ENCODE results near the gene BPIFA2. TPM values are rescaled to one million over a fixed set of nuclear protein-coding genes. Genes with fewer than 3 reads are reported as not detected.

Gene BPIFA2
- total RNA-seq, 4 donors from 2014 or later = not detected

GRCh38 chr20:33139467-33139866 is 28.5 kb upstream of the BPIFA2 start:
- DNase-seq (ENCODE audit: low spot score) (no peak), ATAC-seq (ENCODE audit: low FRiP score) (peak; percentile 21)
- TF ChIP-seq CTCF (IDR thresholded peaks at IDR 0.05) = no peak

- no peak for TF ChIP-seq CTCF (IDR thresholded peaks at IDR 0.05)
- ATAC-seq (ENCODE audit: low FRiP score) = no peak
Observed at GRCh38 chr20:33145521-33145920, 22.4 kb upstream of the BPIFA2 start.

GRCh38 chr20:33147299-33147698 is 20.7 kb upstream of the BPIFA2 start:
- DNase-seq (ENCODE audit: low spot score) = no peak
- TF ChIP-seq CTCF (IDR thresholded peaks at IDR 0.05) = no peak
- no peak for ATAC-seq (ENCODE audit: low FRiP score)

More at GRCh38 chr20:33145521-33145920, 22.4 kb upstream of the BPIFA2 start:
- no peak for DNase-seq (ENCODE audit: low spot score)

- no peak for DNase-seq (ENCODE audit: low spot score)
- no peak for ATAC-seq (ENCODE audit: low FRiP score)
- TF ChIP-seq CTCF (IDR thresholded peaks at IDR 0.05) = no peak
Observed at GRCh38 chr20:33148040-33148439, 19.9 kb upstream of the BPIFA2 start.

GRCh38 chr20:33154252-33154651 is 13.7 kb upstream of the BPIFA2 start:
- ATAC-seq (ENCODE audit: low FRiP score) (no peak), DNase-seq (ENCODE audit: low spot score) (no peak)
- TF ChIP-seq CTCF (IDR thresholded peaks at IDR 0.05) = no peak

GRCh38 chr20:33158637-33159385 is 9.1 kb upstream of the BPIFA2 start:
- no peak for ATAC-seq (ENCODE audit: low FRiP score)
- DNase-seq (ENCODE audit: low spot score) = no peak
- TF ChIP-seq CTCF (IDR thresholded peaks at IDR 0.05) = no peak

- ATAC-seq (ENCODE audit: low FRiP score) = no peak
- DNase-seq (ENCODE audit: low spot score) = no peak
- no peak for TF ChIP-seq CTCF (IDR thresholded peaks at IDR 0.05)
Observed at GRCh38 chr20:33159713-33160112, 8.2 kb upstream of the BPIFA2 start.

Data from omental fat pad (tissue), 4 donors.